Fibroblast of pulmonary artery (primary cell): ENCODE measurements around the gene SMAD3.
"Not testable (repeated sequence)": the region's sequence is repeated elsewhere in the genome, so short reads cannot be mapped to it uniquely, and the experiment has no call there.

ENCODE experiments used
- DNase-seq: peaks from one replicate; pipeline ENCODE4 v3.0.0-alpha.2; 2010; ENCODE audit warnings: low read depth
- H3K4me3 ChIP-seq: replicated peaks from 2 replicates; pipeline ENCODE4 v1.5.1; 2011; ENCODE audit warnings: low read depth, mild to moderate bottlenecking, control low read depth, low read length, moderate library complexity
- TF ChIP-seq, protein P1 (sequence below): IDR thresholded peaks from 2 replicates; pipeline ENCODE4 v1.5.1; 2011; ENCODE audit warnings: mild to moderate bottlenecking, control low read depth, low read length, inconsistent platforms; ENCODE audit errors: missing control alignments

The SMAD3 gene

DNA sequence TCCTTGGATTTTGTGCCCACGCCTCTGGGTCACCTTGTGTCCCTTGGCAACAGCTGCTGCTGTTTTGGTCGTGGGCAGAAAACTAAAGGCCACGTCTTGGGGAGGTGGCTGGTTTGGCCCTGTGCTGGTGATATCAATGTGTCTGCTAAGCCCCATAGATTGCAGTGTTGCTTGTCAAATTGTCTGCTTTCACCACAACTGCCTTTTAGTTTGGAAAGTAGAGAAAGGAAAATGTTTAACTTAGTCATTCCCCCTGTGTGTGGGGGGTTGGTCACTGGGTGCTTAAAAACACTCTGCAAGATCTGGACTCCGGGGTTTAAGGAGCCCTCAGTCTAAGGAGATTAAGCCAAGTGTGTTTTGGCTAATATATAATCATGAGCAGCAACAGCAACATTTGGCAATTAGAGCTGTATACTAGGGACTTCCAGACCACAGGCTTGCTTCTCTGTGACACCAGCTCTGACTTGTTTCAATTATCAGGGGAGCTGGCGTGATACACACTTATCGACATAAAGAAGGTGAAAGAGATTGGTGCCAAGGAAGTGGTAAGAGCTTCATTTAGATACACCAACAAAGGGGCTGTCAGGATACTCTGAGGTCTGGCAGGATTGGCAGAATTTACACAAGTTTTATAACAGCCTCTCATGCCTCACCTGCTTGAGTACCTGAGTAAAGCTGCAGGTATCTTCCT is 3.5 kb downstream of the SMAD3 start:
- TF ChIP-seq, protein P1, sequence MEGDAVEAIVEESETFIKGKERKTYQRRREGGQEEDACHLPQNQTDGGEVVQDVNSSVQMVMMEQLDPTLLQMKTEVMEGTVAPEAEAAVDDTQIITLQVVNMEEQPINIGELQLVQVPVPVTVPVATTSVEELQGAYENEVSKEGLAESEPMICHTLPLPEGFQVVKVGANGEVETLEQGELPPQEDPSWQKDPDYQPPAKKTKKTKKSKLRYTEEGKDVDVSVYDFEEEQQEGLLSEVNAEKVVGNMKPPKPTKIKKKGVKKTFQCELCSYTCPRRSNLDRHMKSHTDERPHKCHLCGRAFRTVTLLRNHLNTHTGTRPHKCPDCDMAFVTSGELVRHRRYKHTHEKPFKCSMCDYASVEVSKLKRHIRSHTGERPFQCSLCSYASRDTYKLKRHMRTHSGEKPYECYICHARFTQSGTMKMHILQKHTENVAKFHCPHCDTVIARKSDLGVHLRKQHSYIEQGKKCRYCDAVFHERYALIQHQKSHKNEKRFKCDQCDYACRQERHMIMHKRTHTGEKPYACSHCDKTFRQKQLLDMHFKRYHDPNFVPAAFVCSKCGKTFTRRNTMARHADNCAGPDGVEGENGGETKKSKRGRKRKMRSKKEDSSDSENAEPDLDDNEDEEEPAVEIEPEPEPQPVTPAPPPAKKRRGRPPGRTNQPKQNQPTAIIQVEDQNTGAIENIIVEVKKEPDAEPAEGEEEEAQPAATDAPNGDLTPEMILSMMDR, result no peak
- peak overlapping the region; percentile 94 for H3K4me3 ChIP-seq
- no peak for DNase-seq

DNA sequence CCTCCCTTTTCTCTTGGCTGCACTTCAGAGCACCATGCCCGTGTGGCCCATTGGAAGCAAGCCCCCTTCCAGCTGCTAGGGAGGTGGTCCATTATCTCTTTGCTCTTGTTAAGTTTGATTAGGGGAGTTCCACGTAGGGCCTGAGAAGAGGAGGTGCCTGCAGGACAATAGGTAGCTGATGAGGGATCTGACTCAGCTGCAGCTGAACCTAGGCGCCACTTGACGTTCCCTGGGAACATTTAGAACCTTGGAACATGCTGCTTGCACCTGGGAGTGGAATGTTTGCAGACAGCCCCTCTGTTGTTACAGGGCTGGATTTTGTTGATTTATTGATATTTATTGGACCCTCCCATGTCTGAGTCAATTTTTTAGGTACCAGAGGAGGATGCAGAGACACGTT is 4.7 kb downstream of the SMAD3 start:
- TF ChIP-seq, protein P1, result no peak

DNA sequence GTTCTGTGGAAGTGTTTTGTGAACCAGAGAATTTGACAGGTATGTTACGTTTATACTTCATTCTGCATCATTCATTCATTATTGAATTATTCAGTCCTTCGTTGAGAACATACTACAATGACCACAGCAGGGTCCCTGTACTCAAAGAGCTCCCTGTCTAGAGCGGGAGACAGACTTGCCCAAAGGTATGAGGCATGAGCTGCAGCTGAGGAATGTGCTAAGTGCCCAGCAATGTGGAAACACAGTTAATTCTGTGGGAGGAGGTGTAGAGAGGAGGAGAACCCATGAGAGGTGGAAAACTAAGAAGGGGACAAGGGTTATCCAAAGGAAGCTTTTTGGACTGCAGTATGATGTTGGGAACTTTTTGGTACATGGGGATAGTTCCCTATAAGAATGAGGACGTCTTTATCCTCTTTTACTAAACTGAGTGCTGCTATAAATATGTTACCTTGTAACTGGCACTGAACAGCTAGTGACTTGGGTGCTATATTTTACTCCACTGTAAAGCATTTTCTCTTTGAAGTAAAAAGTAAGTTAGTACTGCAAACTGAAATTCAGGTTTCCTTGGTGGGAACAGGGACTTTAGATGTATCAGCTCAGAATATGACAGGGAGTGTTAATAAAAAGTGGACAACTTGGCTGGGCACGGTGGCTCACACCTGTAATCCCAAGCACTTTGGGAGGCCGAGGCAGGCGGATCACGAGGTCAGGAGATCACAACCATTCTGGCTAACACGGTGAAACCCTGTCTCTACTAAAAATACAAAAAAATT is 5.7 kb downstream of the SMAD3 start:
- H3K4me3 ChIP-seq, result no peak overlapping the region
- DNase-seq, result no peak
- TF ChIP-seq, protein P1, result no peak

More for the DNA sequence above, 4.7 kb downstream of the SMAD3 start:
- no peak for DNase-seq
- H3K4me3 ChIP-seq, result no peak overlapping the region

DNA sequence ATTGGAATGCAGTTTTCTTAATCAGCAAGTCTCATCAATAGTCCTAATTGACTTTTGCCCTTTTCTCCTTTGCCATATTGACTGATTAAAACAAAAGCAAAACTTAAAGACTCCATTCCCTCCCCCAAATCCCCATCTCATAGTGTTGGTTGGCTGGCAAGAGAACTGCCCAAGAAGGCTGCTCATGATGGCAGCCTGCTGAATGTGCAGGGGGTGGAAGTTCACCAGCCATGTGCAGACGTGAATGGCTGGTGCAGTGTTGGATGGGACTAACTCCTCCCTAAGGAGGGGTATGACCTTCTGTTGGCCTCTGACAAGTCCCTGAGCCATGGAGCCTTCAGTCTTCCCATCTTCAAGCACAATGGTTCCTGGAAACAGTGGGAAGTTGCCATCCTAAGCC is 7.0 kb downstream of the SMAD3 start:
- no peak overlapping the region for H3K4me3 ChIP-seq
- TF ChIP-seq, protein P1, result no peak
- no peak for DNase-seq

DNA sequence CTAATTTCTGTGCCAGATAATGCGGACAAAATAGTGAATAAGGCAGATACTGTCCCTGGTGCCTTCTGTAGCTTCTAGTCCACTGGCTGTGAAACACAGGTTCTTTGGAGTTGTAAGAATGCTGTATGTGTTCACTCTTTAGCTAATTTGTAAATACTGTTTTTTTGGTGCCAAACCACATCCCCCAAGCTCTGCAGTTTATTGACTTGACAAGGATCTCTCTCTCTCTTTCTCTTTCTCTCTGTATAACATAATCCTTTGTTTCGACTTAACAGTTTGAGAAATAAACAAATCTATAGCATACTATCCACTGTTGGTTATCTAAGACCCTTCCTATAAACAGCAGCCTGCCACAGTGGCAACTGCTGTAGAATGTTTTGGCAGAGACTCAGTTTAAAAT is 7.6 kb downstream of the SMAD3 start:
- TF ChIP-seq, protein P1, result no peak
- no peak overlapping the region for H3K4me3 ChIP-seq
- DNase-seq, result no peak

DNA sequence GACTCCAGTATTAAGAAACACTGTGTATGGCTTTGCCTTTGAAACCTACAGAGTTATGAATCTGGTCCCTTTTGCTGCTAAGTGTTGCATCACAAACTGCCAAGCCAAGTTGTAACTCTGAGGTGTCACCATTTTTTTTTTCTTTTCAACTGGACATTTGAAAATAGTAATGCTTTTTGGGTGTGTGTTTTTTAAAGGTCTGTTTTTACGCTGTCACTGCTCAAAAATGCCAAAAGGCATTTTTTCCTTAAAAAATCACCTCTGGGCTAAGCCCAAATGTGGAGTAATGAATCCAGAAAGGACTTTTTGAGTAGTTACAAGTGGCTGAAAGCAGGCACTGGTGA is 9.5 kb downstream of the SMAD3 start:
- H3K4me3 ChIP-seq, result no peak overlapping the region
- TF ChIP-seq, protein P1, result no peak
- no peak for DNase-seq

DNA sequence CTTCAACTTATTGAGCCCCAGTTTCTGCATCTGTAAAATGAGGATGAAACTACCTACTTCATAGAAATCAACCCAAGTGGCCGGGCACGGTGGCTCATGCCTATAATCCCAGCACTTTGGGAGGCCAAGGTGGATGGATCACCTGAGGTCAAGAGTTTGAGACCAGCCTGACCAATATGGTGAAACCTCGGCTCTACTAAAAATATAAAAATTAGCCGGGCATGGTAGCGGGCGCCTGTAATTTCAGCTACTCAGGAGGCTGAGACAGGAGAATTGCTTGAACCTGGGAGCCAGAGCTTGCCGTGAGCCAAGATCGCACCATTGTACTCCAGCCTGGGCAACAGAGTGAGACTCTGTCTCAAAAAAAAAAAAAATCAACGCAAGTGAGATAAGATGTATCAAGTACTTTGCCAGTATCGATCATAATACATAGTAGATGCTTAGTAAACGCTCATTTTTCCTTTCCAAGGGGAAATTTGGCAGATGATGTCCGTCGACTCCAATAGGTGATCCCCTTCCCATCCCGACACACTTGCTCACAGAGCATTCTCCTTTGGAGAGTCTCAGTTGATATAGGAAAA is 10.2 kb downstream of the SMAD3 start:
- H3K4me3 ChIP-seq, DNase-seq: not testable (repeated sequence)
